Measurements from ENCODE around the gene MRPS14.

DNA sequence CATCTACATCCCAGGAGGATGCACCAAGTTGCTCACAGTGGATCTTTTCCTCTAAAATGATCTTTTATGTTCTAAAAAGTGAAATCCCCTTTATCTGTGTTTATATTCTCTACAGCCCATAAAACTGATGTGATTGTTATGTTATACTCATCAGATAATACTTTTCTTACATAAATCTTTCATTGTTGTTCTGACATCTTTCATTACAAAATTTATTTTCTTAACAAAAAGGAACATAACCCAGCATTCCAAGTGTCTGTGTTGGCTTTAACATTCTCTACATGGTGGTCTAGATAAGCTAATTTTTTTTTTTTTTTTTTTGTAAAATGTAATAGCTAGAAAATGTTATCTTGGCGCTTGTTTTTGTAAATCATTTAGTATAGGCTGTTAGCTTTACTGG, 31.8 kb downstream of the MRPS14 start:
- TF ChIP-seq EZH2 (IDR thresholded peaks at IDR 0.05) (no peak), POLR2A (IDR thresholded peaks at IDR 0.05; ENCODE audit: borderline replicate concordance, extremely low read depth, insufficient read depth, insufficient read length) (no peak), SIN3A (IDR thresholded peaks at IDR 0.05; ENCODE audit: low read depth) (no peak), RAD21 (IDR thresholded peaks at IDR 0.05; ENCODE audit: low read depth) (no peak), POLR2AphosphoS5 (IDR thresholded peaks at IDR 0.05; ENCODE audit: low read depth, low read length) (no peak), SP1 (IDR thresholded peaks at IDR 0.05; ENCODE audit: low read depth) (no peak), FOSL1 (IDR thresholded peaks at IDR 0.05; ENCODE audit: low read depth) (no peak)
- TF ChIP-seq, protein P1, sequence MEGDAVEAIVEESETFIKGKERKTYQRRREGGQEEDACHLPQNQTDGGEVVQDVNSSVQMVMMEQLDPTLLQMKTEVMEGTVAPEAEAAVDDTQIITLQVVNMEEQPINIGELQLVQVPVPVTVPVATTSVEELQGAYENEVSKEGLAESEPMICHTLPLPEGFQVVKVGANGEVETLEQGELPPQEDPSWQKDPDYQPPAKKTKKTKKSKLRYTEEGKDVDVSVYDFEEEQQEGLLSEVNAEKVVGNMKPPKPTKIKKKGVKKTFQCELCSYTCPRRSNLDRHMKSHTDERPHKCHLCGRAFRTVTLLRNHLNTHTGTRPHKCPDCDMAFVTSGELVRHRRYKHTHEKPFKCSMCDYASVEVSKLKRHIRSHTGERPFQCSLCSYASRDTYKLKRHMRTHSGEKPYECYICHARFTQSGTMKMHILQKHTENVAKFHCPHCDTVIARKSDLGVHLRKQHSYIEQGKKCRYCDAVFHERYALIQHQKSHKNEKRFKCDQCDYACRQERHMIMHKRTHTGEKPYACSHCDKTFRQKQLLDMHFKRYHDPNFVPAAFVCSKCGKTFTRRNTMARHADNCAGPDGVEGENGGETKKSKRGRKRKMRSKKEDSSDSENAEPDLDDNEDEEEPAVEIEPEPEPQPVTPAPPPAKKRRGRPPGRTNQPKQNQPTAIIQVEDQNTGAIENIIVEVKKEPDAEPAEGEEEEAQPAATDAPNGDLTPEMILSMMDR (IDR thresholded peaks at IDR 0.05 in 2 of 3, conservative IDR thresholded peaks at IDR 0.05 in 1 of 3; ENCODE audit: borderline replicate concordance in 1 of 3, insufficient read depth in 1 of 3, low read depth in 2 of 3, low read length in 2 of 3) = no peak
- TF ChIP-seq, protein P2, sequence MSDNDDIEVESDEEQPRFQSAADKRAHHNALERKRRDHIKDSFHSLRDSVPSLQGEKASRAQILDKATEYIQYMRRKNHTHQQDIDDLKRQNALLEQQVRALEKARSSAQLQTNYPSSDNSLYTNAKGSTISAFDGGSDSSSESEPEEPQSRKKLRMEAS (IDR thresholded peaks at IDR 0.05) = no peak
- TF ChIP-seq, protein P3, sequence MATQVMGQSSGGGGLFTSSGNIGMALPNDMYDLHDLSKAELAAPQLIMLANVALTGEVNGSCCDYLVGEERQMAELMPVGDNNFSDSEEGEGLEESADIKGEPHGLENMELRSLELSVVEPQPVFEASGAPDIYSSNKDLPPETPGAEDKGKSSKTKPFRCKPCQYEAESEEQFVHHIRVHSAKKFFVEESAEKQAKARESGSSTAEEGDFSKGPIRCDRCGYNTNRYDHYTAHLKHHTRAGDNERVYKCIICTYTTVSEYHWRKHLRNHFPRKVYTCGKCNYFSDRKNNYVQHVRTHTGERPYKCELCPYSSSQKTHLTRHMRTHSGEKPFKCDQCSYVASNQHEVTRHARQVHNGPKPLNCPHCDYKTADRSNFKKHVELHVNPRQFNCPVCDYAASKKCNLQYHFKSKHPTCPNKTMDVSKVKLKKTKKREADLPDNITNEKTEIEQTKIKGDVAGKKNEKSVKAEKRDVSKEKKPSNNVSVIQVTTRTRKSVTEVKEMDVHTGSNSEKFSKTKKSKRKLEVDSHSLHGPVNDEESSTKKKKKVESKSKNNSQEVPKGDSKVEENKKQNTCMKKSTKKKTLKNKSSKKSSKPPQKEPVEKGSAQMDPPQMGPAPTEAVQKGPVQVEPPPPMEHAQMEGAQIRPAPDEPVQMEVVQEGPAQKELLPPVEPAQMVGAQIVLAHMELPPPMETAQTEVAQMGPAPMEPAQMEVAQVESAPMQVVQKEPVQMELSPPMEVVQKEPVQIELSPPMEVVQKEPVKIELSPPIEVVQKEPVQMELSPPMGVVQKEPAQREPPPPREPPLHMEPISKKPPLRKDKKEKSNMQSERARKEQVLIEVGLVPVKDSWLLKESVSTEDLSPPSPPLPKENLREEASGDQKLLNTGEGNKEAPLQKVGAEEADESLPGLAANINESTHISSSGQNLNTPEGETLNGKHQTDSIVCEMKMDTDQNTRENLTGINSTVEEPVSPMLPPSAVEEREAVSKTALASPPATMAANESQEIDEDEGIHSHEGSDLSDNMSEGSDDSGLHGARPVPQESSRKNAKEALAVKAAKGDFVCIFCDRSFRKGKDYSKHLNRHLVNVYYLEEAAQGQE (IDR thresholded peaks at IDR 0.05; ENCODE audit: low read depth) = no peak

All from HCT116 (cell line).